Measurements from ENCODE around the gene BSCL2. TPM values are rescaled to one million over a fixed set of nuclear protein-coding genes. Genes with fewer than 3 reads are reported as not detected.
"Not testable (repeated sequence)": the region's sequence is repeated elsewhere in the genome, so short reads cannot be mapped to it uniquely, and the experiment has no call there.

BSCL2 gene
- total RNA-seq, 2 donors from 2014 or later: 44.6 to 248 TPM

DNA sequence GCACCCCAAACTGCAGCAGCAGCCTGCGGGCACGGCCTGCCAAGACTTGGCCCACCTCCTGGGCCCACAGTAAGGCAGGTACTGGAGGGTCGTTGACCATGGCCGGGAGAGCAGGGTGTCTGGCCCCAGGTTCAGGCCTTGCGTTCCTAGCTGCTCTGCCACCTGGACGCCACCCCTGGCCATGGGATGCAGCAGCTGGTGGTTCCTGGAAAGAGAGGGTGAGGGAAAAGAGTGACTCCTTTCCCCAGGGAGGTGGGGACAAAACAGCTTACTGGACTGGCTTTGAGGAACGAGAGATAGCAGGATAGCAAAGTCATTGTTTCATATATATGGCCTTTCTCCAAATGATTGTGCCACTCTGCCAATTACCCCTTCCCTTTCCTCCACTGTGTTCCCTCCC is 1.8 kb downstream of the BSCL2 start:
- TF ChIP-seq, protein P1, sequence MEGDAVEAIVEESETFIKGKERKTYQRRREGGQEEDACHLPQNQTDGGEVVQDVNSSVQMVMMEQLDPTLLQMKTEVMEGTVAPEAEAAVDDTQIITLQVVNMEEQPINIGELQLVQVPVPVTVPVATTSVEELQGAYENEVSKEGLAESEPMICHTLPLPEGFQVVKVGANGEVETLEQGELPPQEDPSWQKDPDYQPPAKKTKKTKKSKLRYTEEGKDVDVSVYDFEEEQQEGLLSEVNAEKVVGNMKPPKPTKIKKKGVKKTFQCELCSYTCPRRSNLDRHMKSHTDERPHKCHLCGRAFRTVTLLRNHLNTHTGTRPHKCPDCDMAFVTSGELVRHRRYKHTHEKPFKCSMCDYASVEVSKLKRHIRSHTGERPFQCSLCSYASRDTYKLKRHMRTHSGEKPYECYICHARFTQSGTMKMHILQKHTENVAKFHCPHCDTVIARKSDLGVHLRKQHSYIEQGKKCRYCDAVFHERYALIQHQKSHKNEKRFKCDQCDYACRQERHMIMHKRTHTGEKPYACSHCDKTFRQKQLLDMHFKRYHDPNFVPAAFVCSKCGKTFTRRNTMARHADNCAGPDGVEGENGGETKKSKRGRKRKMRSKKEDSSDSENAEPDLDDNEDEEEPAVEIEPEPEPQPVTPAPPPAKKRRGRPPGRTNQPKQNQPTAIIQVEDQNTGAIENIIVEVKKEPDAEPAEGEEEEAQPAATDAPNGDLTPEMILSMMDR (IDR thresholded peaks at IDR 0.05): peak in 2 of 7 experiments; percentile 18 to 21
- no peak for TF ChIP-seq POLR2A (IDR thresholded peaks at IDR 0.05)
- 6 to 18% methylated on average over 5 to 7 of the region's 7 CpGs for whole genome bisulfite sequencing, 2 donors
- DNase-seq: peak; percentile 55 to 62 (median 60)

DNA sequence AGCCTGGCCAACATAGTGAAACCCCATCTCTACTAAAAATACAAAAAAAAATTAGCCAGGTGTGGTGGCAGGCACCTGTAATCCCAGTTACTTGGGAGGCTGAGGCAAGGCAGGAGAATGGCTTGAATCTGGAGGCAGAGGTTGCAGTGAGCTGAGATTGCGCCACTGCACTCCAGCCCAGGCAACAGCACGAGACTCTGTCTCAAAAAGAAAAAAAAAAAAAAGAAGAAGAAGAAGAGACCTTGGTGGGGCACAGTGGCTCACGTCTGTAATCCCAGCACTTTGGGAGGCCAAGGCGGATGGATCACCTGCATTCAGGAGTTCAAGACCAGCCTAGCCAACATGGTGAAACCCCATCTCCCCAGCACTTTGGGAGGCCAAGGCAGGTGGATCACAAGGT is 3.3 kb downstream of the BSCL2 start:
- H3K36me3 ChIP-seq (replicated peaks in 1 of 2; ENCODE audit: insufficient read depth in 1 of 2, low read depth in 2 of 2); ATAC-seq; intact Hi-C loops (cut with DNase I); DNase-seq; H3K4me3 ChIP-seq; H3K9me3 ChIP-seq; H3K27me3 ChIP-seq: not testable (repeated sequence)
- Histone ChIP-seq H3K27ac (peak overlapping the region in 1 of 4 donors; percentile 15), H3K4me1 (peaks cover 40% of the 10 kb centered on the region)
- WGBS, 2 donors: 88 to 95% methylated on average over 4 of the region's 4 CpGs

More for the DNA sequence above, 1.8 kb downstream of the BSCL2 start:
- peaks cover 52% of the 10 kb centered on the region for H3K4me1 ChIP-seq
- peak overlapping the region; percentile 85 to 92 (median 89) for H3K27ac ChIP-seq
- ATAC-seq: peak; percentile 13
- H3K36me3 ChIP-seq (replicated peaks in 1 of 2; ENCODE audit: insufficient read depth in 1 of 2, low read depth in 2 of 2): peaks cover 0 to 2% of the 10 kb centered on the region in 2 donors
- no peaks in the 10 kb centered on the region for H3K9me3 ChIP-seq
- intact Hi-C loops (cut with DNase I): no loop called here
- peak overlapping the region in 1 of 2 donors; percentile 74 for H3K4me3 ChIP-seq
- no peaks in the 10 kb centered on the region for H3K27me3 ChIP-seq

DNA sequence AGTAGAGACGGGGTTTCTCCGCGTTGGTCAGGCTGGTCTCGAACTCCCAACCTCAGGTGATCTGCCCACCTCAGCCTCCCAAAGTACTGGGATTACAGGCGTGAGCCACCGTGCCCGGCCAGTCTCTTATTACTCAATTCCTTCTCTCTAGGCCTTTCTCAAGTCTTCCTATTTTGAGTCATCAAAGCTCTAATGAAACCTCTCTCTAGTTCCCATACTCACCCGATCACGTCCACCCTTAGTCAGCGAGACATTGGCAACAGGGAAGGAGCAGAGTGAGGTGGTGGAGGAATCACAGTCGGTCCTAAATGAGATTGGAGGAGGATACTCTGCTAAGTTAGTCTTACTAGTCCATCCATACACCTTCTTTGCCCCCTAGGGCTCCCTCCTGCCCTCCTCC is 5.0 kb downstream of the BSCL2 start:
- Histone ChIP-seq H3K27ac (no peak overlapping the region), H3K27me3 (no peaks in the 10 kb centered on the region), H3K9me3 (no peaks in the 10 kb centered on the region), H3K36me3 (replicated peaks in 1 of 2; ENCODE audit: insufficient read depth in 1 of 2, low read depth in 2 of 2) (peaks cover 0 to 2% of the 10 kb centered on the region in 2 donors), H3K4me1 (peaks cover 23% of the 10 kb centered on the region), H3K4me3 (no peak overlapping the region)
- intact Hi-C loops (cut with DNase I): no loop called here
- 86 to 95% methylated on average over 11 of the region's 11 CpGs for WGBS, 2 donors
- TF ChIP-seq, protein P1 (IDR thresholded peaks at IDR 0.05): no peak
- DNase-seq (no peak), ATAC-seq (no peak)

DNA sequence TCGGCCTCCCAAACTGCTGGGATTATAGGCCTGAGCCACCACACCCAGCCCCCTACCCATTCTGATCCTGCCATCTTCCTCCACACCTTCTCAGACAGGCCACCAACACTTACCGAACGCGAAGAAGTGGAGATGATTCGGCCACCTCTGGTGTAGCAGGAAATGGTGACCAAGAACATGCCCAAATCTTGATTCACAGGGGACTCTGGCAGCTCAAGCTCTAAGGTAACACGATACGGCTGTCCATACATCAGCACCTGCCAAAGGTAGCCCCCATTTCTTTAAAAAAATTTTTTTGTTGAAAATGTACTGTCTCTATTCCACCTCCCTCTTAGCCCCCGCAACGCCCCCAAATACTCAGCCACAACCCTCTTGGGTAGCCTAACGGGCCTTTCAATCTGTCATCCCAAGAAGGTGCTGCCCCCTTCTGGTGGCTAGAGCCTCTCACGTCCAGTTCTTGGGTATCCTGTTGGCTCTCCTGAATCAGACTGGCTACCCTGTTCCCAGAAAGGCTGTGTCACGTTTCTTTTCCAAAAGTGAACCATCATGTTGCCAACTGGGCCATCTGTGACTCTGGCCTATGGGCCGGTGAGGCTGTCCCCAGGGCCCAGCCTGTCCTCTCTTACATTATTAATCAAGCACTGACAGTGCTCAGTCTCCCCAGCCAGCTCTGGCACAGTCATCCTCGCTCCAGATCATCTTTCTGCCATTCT is 12.6 kb downstream of the BSCL2 start:
- 39 to 49% methylated on average over 14 of the region's 14 CpGs for WGBS, 2 donors
- H3K9me3 ChIP-seq: no peaks in the 10 kb centered on the region
- DNase-seq (peak; percentile 82 to 88 (median 84)), ATAC-seq (peak; percentile 82)
- TF ChIP-seq, protein P1 (IDR thresholded peaks at IDR 0.05): peak; percentile 59 to 79 (median 74)
- TF ChIP-seq POLR2A (IDR thresholded peaks at IDR 0.05): no peak
- H3K4me3 ChIP-seq: no peak overlapping the region
- intact Hi-C loops (cut with DNase I): loop anchor here (10.0 kb wide), 1 partner anchor 280 kb away; the partner anchor contains the start of gene SCGB1A1
- H3K27me3 ChIP-seq: no peaks in the 10 kb centered on the region
- peaks cover 0 to 4% of the 10 kb centered on the region in 2 donors for H3K36me3 ChIP-seq (replicated peaks in 1 of 2; ENCODE audit: insufficient read depth in 1 of 2, low read depth in 2 of 2)
- no peaks in the 10 kb centered on the region for H3K4me1 ChIP-seq
- no peak overlapping the region for H3K27ac ChIP-seq

DNA sequence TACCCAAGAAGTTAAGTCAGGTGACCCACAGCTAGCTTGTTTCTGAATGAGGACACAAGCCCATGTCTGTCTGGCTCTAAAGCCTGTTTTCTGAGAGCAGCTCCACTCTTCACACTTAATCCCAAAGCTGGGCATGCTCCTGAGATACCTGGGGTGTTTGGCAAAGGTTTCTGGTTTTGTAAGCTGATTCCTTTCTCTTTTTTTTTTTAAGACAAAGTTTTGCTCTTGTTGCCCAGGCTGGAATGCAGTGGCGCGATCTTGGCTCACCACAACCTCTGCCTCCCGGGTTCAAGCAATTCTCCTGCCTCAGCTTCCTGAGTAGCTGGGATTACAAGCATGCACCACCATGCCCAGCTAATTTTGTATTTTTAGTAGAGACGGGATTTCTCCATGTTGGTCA is 13.6 kb downstream of the BSCL2 start:
- ATAC-seq; H3K4me1 ChIP-seq; H3K27me3 ChIP-seq; H3K36me3 ChIP-seq (replicated peaks in 1 of 2; ENCODE audit: insufficient read depth in 1 of 2, low read depth in 2 of 2); DNase-seq; H3K27ac ChIP-seq; H3K4me3 ChIP-seq; H3K9me3 ChIP-seq: not testable (repeated sequence)
- WGBS, 2 donors: 66 to 83% methylated on average over 4 of the region's 4 CpGs
- intact Hi-C loops (cut with DNase I): loop anchor here (10.0 kb wide), 1 partner anchor 279 kb away; the partner anchor contains the start of gene SCGB1A1

All from body of pancreas (tissue), 4 donors.